ENCODE measurements around the gene AMT.

- no peak for TF ChIP-seq ZNF274 (IDR thresholded peaks at IDR 0.05; ENCODE audit: low read depth, low read length)
- no peak for TF ChIP-seq SUZ12 (IDR thresholded peaks at IDR 0.05; ENCODE audit: extremely low read depth, insufficient read depth, insufficient read length)
- no peak for TF ChIP-seq YY1 (IDR thresholded peaks at IDR 0.05; ENCODE audit: insufficient read depth, insufficient read length)
Measured at GRCh38 chr3:49417516-49418120, 4.7 kb downstream of the AMT start.

Data from NT2/D1 (cell line).